Fibroblast of lung (primary cell): ENCODE measurements around the gene NFKBIE. TPM values are rescaled to one million over a fixed set of nuclear protein-coding genes. Genes with fewer than 3 reads are reported as not detected.

Source experiments
- DNase-seq, 2 donors: peaks; one replicate each; pipeline versions ENCODE4 v3.0.0 to v3.0.0-alpha.2; 2010; ENCODE audit warnings: low read depth in 2 of 2
- H2AFZ ChIP-seq: 2 replicates; pipeline ENCODE4 v1.5.1; 2012; ENCODE audit warnings: low read length, control low read depth, inconsistent platforms
- H3K27ac ChIP-seq: 2 replicates; pipeline ENCODE4 v1.5.1; 2011; ENCODE audit warnings: low read length, control low read depth; ENCODE audit not compliant: insufficient read depth
- H3K27me3 ChIP-seq: 2 replicates; pipeline ENCODE4 v1.5.1; 2011; ENCODE audit warnings: mild to moderate bottlenecking, low read length; ENCODE audit not compliant: control insufficient read depth, insufficient read depth
- H3K36me3 ChIP-seq: 2 replicates; pipeline ENCODE4 v1.5.1; 2011; ENCODE audit warnings: low read length; ENCODE audit not compliant: control insufficient read depth, insufficient read depth
- H3K4me1 ChIP-seq: 2 replicates; pipeline ENCODE4 v1.5.1; 2011; ENCODE audit warnings: low read length; ENCODE audit not compliant: control insufficient read depth, insufficient read depth; ENCODE audit errors: extremely low read depth
- H3K4me2 ChIP-seq: 2 replicates; pipeline ENCODE4 v1.5.1; 2011; ENCODE audit warnings: low read length, control low read depth; ENCODE audit not compliant: insufficient read depth; ENCODE audit errors: extremely low read depth
- H3K4me3 ChIP-seq, 4 experiments: fragments of 200-600 bp in 1 of 4; sonication (generic) in 1 of 4; replicated peaks in 1 of 4; 2 replicates each; pipeline ENCODE4 v1.5.1; 2011 to 2016; ENCODE audit warnings: low read length in 4 of 4, low read depth in 3 of 4, mild to moderate bottlenecking in 3 of 4, control low read depth in 2 of 4, inconsistent platforms in 1 of 4, mixed read lengths in 1 of 4; ENCODE audit not compliant: insufficient read depth in 1 of 4; ENCODE audit errors: control extremely low read depth in 1 of 4
- H3K79me2 ChIP-seq: 2 replicates; pipeline ENCODE4 v1.5.1; 2012; ENCODE audit warnings: mild to moderate bottlenecking, low read length, inconsistent platforms; ENCODE audit not compliant: control insufficient read depth, insufficient read depth
- H3K9ac ChIP-seq: 2 replicates; pipeline ENCODE4 v1.5.1; 2011; ENCODE audit warnings: mild to moderate bottlenecking, low read length, control low read depth; ENCODE audit not compliant: insufficient read depth
- H3K9me3 ChIP-seq: 2 replicates; pipeline ENCODE4 v1.5.1; 2012; ENCODE audit warnings: low read depth, low read length; ENCODE audit not compliant: control insufficient read depth, insufficient read depth
- H4K20me1 ChIP-seq: 2 replicates; pipeline ENCODE4 v1.5.1; 2011; ENCODE audit warnings: low read length; ENCODE audit not compliant: control insufficient read depth, insufficient read depth; ENCODE audit errors: extremely low read depth
- CTCF ChIP-seq, 2 donors: IDR thresholded peaks in 1 of 2; conservative IDR thresholded peaks in 1 of 2; 1 replicate in 1 of 2; 2 replicates in 1 of 2; pipeline ENCODE4 v1.5.1; 2011 to 2012; ENCODE audit warnings: low read length in 2 of 2, control low read depth in 1 of 2, inconsistent platforms in 1 of 2, low read depth in 1 of 2, mild to moderate bottlenecking in 1 of 2
- EZH2 ChIP-seq: IDR thresholded peaks from 2 replicates; pipeline ENCODE4 v1.5.1; 2012; ENCODE audit warnings: low read length, control low read depth, mild to moderate bottlenecking; ENCODE audit errors: missing control alignments
- polyA plus RNA-seq, 2 donors: library from polyadenylated mRNA; depleted of rRNA in 1 of 2; stranded (reverse) in 1 of 2; unstranded in 1 of 2; fragments of >200 nt; gene quantifications; 2 replicates each; pipeline ENCODE4 v1.2.1, GENCODE V29; 2011 to 2012; ENCODE audit warnings: missing spikeins in 1 of 2
- total RNA-seq: library from RNA; depleted of rRNA; stranded (reverse); fragments of >200 nt; gene quantifications from 2 replicates; pipeline ENCODE4 v1.2.1, GENCODE V29; 2014

NFKBIE gene
- total and polyA plus RNA-seq, 2 donors (not counting 1 experiment from before 2014, with no cell fraction given), result 1.6 to 5.4 TPM

GRCh38 chr6:44311767-44312166, 46.4 kb upstream of the NFKBIE start:
- no peak for TF ChIP-seq CTCF (conservative IDR thresholded peaks at IDR 0.05 in 1 of 2, IDR thresholded peaks at IDR 0.05 in 1 of 2; ENCODE audit: low read depth in 1 of 2, low read length in 2 of 2)
- no peak for TF ChIP-seq EZH2
- Histone ChIP-seq H3K4me2 (peak overlapping the region; percentile 94), H3K9ac (no peak overlapping the region), H3K27me3 (peaks cover 2% of the 10 kb centered on the region), H3K36me3 (peaks cover 14% of the 10 kb centered on the region), H4K20me1 (no peaks in the 10 kb centered on the region), H3K79me2 (peaks cover 6% of the 10 kb centered on the region), H3K27ac (no peak overlapping the region), H2AFZ (no peak overlapping the region), H3K4me1 (peaks cover 11% of the 10 kb centered on the region), H3K9me3 (no peaks in the 10 kb centered on the region), H3K4me3 (peak overlapping the region; percentile 61 to 97 (median 78))
- DNase-seq, result no peak

- TF ChIP-seq CTCF (conservative IDR thresholded peaks at IDR 0.05 in 1 of 2, IDR thresholded peaks at IDR 0.05 in 1 of 2; ENCODE audit: low read depth in 1 of 2, low read length in 2 of 2), result no peak
- no peak for TF ChIP-seq EZH2
- H3K79me2 ChIP-seq, result peaks cover 6% of the 10 kb centered on the region
Measured at GRCh38 chr6:44311304-44311703, 46.0 kb upstream of the NFKBIE start.

GRCh38 chr6:44310241-44310640, 44.9 kb upstream of the NFKBIE start:
- no peak overlapping the region for H3K4me2 ChIP-seq
- H3K4me1 ChIP-seq, result peaks cover 11% of the 10 kb centered on the region
- no peak overlapping the region for H2AFZ ChIP-seq
- H3K9me3 ChIP-seq, result no peaks in the 10 kb centered on the region
- no peak for TF ChIP-seq CTCF (conservative IDR thresholded peaks at IDR 0.05 in 1 of 2, IDR thresholded peaks at IDR 0.05 in 1 of 2; ENCODE audit: low read depth in 1 of 2, low read length in 2 of 2)
- no peak for TF ChIP-seq EZH2
- no peak overlapping the region for H3K9ac ChIP-seq
- H3K27me3 ChIP-seq, result no peaks in the 10 kb centered on the region
- peaks cover 6% of the 10 kb centered on the region for H3K79me2 ChIP-seq
- peaks cover 20% of the 10 kb centered on the region for H3K36me3 ChIP-seq
- H3K27ac ChIP-seq, result no peak overlapping the region
- no peaks in the 10 kb centered on the region for H4K20me1 ChIP-seq
- DNase-seq, result no peak
- no peak overlapping the region for H3K4me3 ChIP-seq

More at GRCh38 chr6:44311304-44311703, 46.0 kb upstream of the NFKBIE start:
- DNase-seq, result no peak
- Histone ChIP-seq H3K4me3 (no peak overlapping the region), H3K4me2 (no peak overlapping the region), H3K27me3 (peaks cover 2% of the 10 kb centered on the region), H2AFZ (no peak overlapping the region), H4K20me1 (no peaks in the 10 kb centered on the region), H3K4me1 (peaks cover 11% of the 10 kb centered on the region), H3K9ac (no peak overlapping the region), H3K9me3 (no peaks in the 10 kb centered on the region), H3K27ac (no peak overlapping the region), H3K36me3 (peaks cover 15% of the 10 kb centered on the region)
